Activated naive CD4-positive, alpha-beta T cell treated with anti-CD3 and anti-CD28 coated beads, Interleukin-2, amount 50 U/mL, for 16 hours (primary cell): ENCODE results near the gene KPNA6.

ENCODE experiments used
- DNase-seq: peaks from one replicate; pipeline ENCODE4 v3.0.0-alpha.2; 2020

KPNA6 gene

DNA sequence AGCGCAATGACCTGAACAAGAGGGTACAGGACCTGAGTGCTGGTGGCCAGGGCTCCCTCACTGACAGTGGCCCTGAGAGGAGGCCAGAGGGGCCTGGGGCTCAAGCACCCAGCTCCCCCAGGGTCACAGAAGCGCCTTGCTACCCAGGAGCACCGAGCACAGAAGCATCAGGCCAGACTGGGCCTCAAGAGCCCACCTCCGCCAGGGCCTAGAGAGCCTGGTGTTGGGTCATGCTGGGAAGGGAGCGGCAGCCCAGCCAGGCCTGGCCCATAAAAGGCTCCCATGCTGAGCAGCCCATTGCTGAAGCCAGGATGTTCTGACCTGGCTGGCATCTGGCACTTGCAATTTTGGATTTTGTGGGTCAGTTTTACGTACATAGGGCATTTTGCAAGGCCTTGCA is 87.1 kb downstream of the KPNA6 start:
- DNase-seq: no peak

DNA sequence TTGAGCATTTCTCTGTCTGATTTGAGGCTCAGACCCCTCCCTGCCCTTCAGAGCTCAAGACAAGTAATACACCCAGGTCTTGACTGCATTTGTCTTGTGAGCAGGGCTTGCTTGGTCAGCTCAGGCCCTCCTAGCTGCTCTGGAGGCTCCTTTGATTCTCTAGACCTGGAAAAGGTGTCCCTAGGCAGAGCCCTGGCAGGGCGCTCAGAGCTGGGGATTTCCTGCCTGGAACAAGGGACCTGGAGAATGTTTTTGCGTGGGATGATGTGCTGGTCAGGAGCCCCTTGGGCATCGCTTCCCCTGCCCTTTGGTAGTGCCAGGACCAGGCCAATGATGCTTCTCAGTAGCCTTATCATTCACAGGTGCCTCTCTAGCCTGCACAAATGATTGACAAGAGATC is 87.7 kb downstream of the KPNA6 start:
- no peak for DNase-seq

DNA sequence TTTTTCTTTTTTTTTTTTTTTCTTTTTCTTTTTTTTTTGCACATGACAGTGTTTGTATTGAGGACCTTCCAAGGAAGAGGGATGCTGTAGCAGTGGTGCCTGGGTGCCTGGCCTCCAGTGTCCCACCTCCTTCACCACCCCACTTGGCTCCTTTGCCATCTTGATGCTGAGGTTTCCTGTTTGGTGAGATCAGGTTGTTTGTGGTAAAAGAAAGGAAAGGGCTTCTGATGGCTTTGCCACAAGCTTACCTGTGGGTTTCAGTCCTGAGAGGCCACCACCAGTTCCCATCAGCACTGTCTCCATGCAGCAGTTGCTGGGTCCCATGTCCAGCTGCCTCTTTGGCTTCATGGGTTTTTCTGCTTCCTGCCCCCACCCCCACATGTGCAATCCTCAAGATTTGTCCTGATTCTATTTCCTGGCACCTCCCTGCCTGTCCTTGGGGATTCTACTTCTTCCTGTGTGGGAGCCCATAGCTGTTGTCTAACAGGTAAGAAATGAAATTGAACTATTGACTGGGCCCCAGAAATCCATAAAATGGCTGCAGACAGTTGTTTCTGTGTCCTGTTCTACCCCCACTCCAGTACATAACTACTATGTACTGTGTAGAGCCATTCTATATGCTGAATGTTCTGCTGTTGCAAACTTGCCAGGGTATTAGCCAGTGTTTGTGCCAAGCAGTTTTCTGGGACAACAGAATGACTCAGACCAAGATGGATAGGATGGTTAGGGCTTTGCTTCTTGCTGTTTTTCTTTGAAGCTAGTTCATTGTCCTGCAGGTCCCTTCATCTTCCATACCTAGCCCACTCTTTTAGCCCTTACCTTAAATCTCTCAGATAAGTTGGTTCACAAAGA is 88.3 kb downstream of the KPNA6 start:
- DNase-seq: no peak

DNA sequence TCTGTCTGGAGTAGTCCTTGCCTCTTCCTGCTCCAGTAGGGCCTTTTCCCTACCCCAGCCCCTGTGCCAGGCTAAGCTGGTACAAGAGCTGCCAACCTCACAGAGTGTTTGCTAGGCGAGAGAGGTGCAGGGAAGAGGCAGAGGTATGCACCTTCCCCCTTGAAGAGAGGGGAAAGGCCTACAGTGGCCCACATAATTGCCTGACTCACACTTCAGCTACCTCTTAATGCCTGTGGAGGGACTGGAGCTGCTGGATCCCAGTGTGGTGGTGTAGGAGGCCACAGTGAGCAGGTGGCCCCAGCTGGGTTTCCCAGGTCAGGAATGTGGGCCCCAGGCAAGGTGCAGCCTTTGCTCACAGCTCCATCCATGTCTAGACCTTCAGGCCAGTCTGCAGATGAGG is 89.2 kb downstream of the KPNA6 start:
- no peak for DNase-seq

DNA sequence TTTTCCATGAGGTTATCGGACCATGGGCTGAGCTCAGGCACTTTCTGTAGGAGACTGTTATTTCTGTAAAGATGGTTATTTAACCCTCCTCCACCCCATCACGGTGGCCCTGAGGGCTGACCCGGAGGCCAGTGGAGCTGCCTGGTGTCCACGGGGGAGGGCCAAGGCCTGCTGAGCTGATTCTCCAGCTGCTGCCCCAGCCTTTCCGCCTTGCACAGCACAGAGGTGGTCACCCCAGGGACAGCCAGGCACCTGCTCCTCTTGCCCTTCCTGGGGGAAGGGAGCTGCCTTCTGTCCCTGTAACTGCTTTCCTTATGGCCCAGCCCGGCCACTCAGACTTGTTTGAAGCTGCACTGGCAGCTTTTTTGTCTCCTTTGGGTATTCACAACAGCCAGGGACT is 90.0 kb downstream of the KPNA6 start:
- no peak for DNase-seq

DNA sequence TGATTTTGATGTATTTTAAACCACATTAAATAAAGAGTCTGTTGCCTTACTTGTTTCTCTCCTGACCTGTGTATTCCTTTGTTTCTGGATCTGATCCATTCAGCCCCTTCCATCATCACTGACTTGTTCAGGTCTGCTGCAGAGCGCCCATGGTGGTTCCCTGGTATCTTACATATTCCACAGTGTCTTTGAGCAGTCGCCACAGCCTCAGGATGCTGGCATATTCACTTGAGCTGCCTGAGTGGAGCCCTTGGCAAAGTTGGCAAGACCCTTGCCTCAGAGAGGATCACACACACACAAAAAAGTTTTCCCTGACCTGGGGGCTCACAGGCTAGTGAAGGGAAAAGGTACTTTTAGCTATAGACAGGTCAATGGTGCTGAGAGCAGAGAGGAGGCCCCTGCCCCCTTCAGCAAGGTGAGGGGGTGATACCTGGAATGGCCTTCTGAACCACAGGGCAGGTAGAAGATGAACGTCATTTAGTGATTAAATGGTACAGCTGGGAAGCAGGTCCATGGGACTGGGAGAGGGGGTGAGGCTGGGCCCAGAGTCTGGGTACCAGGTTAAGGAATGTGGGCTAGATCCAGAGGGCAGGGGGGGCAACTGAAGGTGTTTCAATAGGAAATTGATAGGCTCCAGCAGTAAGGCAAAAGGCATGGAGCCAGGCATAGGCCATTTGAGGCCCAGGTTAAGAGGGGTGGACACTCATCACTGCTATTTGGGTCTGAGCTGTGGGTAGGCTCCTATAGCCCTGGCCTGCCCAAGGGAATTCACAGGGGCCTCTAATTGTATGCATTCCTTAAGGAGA is 90.6 kb downstream of the KPNA6 start:
- no peak for DNase-seq

DNA sequence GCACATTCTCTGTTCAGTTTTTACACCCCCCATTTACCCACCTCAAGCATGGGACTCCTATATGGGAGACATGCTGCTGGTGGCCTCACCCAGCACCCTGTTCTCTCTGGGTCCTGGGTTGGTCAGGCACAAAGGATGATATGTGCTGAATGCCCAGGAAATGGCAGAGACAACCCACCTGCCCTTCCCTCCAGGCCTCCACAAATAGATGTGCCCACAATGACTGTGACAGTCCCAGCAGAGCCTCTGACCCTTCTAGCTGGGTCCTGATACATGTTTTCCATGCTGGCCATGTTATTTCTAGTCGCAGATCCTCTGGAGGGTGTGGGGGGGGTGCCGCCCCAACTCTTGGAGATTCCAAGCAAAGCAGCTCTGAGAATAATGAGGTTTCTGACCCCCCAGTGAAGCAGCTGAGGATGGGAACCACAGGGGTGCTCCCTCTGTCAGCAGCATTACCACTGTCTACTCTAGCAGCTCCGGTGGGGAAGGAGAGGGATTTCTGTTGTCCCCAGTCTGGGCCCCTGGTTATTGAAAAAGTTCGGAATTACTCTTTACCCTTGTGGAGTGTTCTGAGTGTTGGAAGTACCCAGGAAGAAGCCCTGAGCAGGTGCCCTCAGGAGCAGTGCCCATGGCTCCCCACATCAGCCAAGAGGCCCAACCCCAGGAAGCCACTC is 91.3 kb downstream of the KPNA6 start:
- DNase-seq: no peak

DNA sequence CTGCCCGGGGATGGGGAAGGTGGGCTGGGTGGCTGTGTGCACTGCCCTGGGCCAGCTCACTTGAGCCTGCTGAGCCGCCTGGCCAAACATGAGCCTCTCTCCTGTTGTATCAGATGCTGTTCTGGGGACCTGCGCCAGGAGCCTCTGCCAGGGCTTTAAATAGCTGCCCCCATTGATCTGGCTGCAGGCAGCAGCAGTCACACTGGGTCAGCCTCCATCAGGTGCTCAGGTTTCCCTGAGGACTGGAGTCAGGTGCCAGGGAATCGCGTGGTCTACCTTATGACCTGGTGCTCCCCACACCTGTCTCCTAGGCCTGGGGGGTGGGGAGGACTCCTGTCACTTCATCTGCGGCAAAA is 91.8 kb downstream of the KPNA6 start:
- DNase-seq: no peak

DNA sequence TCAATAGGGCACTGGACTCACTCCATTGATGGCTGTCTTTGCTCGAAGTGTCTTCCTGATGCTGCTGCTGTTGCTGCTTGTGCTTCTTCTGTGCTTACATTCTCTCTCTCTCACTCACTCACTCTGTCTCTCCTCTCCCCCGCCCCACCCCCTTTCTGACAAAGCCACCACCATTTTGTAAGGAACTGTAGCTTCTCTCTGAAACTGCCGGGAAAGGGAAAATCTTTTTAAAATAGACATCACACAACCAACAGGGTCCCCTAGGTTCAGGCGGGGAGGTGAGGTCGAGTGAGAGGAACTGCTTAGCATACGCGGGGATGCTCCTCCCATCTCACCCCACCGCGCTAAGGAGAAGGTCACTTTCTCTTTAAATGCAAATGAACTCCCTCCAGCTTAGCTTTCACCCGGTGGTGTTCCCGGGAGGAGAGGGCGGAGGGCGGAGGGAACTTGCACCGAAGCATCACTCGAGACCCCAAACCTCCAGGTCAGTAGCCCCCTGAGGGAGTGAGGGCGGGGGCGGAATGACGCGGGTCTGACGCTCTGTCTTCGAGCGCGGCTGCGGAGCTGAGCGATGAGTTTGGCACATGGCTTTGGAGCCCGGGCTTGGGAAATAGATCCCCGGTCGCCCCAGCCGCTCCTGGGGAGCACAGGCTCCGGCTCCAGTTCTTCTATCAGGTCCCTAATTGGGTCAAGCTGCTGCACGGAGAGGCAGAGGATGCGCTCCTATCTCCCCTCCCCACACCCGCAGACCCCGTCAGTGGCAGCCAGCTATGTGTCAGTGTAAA is 92.6 kb downstream of the KPNA6 start, which contains the start of gene CCDC28B:
Gene CCDC28B, plus strand, starts transcription at position 370 of the 785 bp plus-strand sequence. CDS start 1,341 bp downstream, outside the sequence.
- peak; percentile 57 for DNase-seq

DNA sequence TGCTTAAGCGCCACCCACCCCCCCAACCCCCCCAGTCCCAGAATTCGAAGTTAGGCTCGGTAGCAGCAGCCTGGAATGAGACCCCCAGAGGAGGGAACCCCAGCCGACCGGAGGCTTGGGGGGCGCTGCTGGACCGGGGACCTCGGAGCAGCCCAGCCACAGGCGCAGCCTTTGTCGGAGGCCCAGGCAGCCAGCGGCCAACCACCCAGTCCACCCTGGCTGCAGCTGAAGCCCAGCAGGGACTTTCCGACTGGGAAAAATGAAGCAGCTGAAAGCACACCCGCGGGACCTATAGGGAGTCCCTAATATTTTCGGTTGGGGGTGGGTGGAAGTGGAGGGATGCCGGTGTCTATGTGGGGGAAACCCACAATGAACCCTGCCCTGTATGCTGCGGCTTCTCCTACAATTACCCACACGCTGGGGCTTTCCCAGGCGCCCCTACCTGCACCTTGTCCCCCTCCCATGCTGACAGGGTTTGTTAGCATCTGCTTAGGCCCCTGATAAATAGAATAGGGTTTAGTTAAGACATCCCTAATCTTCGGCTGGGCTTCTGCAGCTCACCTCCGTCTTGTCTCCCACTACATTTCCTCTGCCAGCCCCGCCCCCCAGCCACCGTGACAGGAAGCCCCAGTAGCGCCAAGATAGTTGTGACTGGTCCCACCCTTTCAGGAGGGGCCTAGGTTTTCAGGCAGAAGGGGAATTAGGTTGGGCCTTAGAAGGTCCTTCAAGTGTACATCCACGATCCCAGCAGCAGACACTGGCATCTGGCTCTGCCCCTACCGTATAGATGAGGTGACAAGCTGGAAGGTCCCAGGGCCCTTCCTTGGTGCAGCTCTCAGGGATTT is 93.4 kb downstream of the KPNA6 start:
- peak; percentile 76 for DNase-seq

DNA sequence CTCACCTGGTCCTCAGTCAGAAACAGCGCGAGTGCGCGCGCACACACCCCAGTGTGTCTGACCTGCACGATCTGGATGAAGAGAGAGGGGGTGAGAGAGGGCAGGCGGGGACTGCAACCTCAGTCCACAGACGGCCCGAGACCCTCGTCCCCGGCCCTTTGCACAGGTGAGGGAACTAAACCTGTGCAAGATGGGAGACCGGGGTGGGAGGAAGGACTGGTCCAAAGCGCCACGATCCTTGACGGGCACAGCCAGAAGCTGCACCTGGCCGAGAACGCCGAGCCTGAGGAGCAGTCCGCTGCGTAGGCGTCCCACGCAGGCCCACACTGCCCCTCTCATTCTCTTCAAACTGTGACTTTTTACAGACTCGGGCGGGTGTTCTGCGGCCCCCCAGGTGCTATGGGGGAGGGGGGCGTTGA is 97.1 kb downstream of the KPNA6 start:
- no peak for DNase-seq

DNA sequence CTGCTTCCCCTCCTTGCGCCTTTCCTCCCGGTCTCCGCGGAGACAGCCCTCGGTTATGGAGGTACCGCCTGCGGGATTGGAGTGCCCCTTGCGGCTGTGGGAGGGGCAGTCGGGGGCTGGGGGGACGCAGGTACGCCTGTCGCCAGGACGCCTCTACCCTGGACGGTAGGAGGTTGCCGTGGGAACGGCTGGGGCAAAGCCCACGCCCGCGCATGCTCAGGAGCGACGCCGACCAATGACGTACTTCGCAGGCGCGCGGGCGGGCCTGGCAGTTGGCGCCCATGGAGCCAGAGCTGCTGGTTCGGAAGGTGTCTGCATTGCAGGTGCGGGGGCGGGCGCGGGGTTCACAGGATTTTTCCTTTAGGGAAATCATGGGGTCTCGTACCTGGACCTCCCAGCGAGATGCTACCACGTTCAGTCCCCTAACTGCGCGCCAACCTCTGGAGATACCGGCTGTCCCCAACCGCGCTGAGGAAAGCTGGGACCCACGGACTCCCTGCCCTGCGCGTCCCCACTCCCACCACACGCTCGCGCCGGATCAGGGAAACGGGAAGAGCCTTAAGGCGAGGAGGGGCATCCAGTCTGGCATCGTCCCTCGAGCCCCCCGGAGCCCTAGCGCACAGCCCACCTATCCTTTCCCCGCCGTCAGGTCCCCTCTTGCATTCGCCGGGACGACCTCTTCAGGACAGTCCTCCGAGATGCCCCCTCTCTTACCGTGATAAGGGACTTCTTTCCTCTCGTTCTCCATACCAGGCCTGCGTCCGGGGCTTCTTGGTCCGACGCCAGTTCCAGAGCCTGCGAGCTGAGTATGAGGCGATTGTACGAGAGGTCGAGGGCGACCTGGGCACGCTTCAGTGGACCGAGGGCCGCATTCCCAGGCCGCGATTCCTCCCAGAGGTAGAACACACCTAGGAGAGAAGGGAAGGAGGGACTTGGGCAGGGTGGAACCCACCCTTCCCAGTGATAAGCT is 97.8 kb downstream of the KPNA6 start, which contains the start of gene IQCC:
Gene IQCC, plus strand, starts transcription at position 271 of the 970 bp plus-strand sequence. Its CDS starts 11 bp downstream, at position 282.
- DNase-seq: peak; percentile 84

DNA sequence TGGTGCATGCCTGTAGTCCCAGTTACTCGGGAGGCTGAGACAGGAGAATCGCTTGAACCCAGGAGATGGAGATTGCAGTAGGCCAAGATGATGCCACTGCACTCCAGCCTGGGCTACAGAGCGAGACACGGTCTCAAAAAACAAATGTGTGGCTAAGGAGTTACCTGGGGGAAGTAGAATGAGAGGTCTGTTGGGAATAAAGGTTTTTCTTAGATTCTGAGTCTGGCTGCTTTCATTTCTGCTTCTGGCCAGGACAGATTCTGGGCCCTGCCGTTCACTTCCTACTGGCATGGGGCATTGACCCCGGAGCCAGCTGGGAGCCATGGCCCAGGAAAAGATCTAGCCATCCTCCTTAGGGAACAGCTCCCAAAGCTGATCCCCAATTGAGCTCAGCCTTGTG is 100.6 kb downstream of the KPNA6 start:
- no peak for DNase-seq

DNA sequence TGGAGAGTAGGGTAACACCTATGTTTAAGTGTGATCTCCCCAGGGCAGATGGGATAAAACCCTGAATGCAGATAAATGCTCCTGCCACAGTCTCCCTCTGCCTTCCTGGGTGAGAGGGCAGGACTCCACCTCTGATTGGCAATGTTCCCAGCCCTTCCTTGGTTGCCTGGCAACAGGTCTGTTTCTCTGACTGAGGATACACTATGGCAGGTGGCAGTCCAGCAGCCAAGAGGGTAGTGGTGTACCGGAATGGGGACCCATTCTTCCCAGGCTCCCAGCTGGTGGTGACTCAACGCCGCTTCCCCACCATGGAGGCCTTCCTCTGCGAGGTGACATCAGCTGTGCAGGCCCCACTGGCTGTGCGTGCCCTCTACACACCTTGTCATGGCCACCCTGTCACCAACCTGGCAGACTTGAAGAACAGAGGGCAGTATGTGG is 101.1 kb downstream of the KPNA6 start, which contains the start of gene DCDC2B:
Gene DCDC2B, plus strand, starts transcription at position 199 of the 438 bp plus-strand sequence. Its CDS starts 5 bp downstream, at position 204.
- DNase-seq: no peak

DNA sequence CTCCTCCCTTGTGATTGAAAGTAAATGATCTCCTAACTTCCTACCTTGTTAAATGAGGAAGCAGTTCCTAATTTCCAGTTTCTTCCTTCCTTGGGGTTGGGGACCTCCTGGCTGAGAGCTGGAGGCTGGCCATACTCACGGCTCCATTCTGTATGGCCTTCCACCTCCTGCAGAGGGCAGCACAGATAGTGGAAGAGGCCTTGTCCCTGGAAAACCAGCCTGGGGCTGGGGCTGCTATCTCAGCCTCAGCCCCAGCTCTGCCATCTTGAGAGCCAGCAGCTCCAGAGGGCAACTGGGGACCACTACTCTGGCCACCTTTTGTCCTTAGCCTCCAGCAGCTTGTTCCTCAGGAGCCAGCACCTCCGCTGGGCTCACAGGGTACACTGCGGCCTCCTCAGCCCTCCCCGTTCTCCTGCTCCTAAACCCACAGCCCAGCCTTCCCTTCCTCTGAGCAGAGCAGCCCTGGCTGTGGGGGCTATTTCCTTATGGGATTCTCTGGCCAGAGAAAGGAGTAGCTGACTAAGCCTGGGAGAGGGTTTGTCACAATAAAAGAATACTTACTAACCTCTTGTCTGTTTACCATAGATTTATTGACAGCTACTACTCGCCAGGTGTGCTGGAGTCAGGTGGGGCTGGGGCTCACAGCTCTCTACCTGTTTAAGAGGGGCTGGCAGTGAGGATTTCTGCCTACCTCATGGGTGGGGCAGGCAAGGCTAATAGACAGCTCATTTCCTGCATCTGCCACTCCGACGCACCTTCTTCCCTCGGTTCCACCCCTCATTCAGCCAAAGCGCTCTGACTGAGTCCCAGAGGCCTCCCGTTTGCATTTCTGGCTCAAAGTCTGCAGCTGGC is 108.0 kb downstream of the KPNA6 start:
- DNase-seq: peak; percentile 66

DNA sequence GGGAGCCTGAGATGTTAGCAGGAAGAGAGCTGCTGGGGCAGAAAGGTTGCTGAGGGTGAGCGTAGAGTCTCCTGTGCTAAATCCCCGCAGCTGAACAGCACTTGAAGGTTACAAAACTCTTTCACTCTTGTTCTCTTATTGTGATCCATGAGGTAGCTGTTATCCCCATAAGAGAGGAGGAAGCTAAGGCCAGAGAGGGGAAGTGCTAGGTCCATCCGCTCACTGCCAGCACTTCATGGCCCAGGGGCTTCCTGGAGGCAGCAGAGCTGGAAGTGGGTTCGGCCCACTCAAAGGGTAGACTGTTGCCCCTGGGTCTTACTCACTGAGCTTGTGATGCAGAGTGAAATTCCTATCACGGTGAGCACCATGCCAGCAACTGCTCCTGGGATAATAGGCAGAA is 108.7 kb downstream of the KPNA6 start:
- no peak for DNase-seq

DNA sequence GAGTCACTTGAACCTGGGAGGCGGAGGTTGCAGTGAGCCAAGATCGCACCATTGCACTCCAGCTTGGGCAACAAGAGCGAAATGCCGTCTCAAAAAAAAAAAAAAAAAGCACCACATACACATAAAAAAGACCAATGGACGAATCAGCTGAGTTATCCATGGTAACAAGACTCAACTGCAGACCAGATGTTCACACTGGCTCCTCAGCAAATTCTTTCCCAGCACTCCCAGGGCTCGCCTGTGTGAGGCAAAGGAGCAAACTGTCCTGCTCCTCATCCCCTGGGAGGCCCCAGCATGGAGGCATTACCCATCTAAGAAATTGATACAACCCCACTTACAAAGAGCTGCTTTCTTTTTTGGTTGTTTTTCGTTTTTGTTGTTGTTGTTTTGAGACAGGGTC is 111.2 kb downstream of the KPNA6 start:
- no peak for DNase-seq

DNA sequence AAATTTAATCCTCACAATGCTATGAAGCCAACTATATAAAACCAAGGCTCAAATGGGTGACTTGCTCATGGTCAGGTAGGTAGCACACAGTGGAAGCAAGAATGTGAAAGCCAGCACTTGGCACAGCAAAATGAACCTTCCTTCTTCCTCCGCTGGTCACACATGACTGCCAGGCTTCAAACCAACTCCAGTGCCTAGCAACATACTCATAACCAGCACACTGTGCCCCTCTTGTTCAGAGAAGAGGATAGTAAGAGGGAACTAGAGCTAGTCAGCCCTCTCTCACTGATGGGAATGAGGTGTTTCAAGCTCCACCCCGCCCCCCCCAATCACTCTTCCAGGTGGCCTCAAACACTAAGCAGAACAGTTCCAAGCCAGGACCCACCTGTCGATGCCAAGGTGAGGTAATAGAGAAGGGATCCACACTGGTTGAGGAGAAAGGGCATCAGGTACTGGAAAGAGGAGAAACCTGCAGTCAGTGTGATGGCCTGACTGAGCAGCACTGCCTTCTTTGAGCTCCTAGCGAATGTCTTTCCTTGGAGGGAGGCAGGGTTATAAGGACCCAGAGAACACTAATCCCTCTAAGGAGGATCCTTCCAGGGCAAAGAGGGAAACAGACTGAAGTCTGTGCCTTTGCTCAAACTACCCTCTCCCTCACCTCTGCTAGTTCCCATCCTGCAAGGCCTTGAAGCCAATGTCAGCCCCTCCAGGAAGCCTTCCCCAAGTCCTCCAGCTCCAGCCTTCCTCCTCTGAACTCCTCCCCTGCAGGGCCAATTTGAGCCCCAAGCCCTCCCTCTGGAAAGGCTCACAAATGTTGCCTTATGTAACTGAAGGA is 113.1 kb downstream of the KPNA6 start:
- no peak for DNase-seq
